ENCODE measurements around the gene RANBP2. TPM values are rescaled to one million over a fixed set of nuclear protein-coding genes. Genes with fewer than 3 reads are reported as not detected.

Gene RANBP2
- polyA plus RNA-seq, 1 donor from 2014 or later, result 38.8 TPM

DNA sequence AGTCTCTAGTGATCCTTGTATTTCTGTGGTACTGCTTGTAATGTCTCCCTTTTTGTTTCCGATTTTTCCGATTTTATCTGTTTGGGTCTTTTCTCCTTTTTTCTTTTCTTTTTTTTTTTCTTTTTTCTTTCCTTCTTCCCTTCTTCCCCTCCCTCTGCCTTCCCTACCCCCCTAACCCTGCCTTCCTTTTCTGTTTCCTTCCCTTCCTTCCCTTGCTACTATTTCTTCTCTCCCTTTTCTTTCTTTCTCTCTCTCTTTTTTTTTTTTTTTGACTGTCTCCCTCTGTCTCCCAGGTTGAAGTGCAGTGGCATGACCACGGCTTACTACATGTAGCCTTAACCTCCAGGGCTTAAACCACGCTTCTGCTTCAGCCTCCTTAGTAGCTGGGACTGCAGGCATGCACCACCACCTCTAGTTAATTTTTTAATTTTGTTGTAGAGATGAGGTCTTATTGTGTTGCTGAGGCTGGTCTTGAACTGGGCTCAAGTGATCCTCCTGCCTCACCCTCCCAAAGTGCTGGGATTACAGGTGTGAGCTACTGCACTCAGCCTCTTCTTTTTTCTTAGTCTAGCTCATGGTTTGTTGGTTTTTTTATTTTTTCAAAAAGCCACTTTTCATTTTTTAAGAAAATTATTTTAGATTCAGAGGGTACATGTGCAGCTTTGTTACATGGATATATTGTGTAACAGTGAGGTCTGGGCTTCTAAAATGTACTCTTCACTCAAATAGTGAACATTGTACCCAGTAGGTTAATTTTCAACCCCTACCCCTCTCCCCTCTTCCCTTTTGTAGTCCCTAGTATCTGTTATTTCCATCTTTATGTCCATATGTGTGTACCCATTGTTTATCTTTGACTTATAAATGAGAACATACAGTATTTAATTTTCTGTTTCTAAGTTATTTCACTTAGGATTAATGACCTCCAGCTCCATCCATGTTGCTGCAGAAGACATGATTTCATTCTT lies 92.0 kb downstream of the RANBP2 start:
- H3K27me3 ChIP-seq (ENCODE audit: insufficient read depth, low read depth, low read length), result no peaks in the 10 kb centered on the region
- H2AFZ ChIP-seq (ENCODE audit: low read depth, low read length), result no peak overlapping the region
- no peaks in the 10 kb centered on the region for H4K20me1 ChIP-seq (ENCODE audit: insufficient read depth)
- H3K4me2 ChIP-seq (ENCODE audit: low read length), result no peak overlapping the region
- no peaks in the 10 kb centered on the region for H3K9me2 ChIP-seq (ENCODE audit: insufficient read depth, low read length)
- no peak overlapping the region for H3K4me3 ChIP-seq (ENCODE audit: low read length)
- TF ChIP-seq MXI1 (conservative IDR thresholded peaks at IDR 0.05; ENCODE audit: poor library complexity, severe bottlenecking), result no peak
- TF ChIP-seq EP300 (conservative IDR thresholded peaks at IDR 0.05; ENCODE audit: poor library complexity, severe bottlenecking), result no peak
- no peak for TF ChIP-seq CTCF (IDR thresholded peaks at IDR 0.05; ENCODE audit: poor library complexity, severe bottlenecking)
- TF ChIP-seq RAD21 (conservative IDR thresholded peaks at IDR 0.05), result no peak
- no peak for TF ChIP-seq EZH2 (IDR thresholded peaks at IDR 0.05; ENCODE audit: borderline replicate concordance, insufficient read depth, low read length, poor library complexity, severe bottlenecking)
- TF ChIP-seq POLR2AphosphoS5 (IDR thresholded peaks at IDR 0.05), result no peak
- no peak for TF ChIP-seq REST (IDR thresholded peaks at IDR 0.05; ENCODE audit: borderline replicate concordance)
- TF ChIP-seq TAF1 (IDR thresholded peaks at IDR 0.05; ENCODE audit: low read depth), result no peak
- TF ChIP-seq SMC3 (conservative IDR thresholded peaks at IDR 0.05; ENCODE audit: poor library complexity), result no peak
- H3K27ac ChIP-seq (ENCODE audit: low read length), result no peak overlapping the region
- H3K79me2 ChIP-seq (replicated peaks; ENCODE audit: insufficient read depth, low read length), result peaks cover 14% of the 10 kb centered on the region
- H3K9ac ChIP-seq (ENCODE audit: low read length), result no peak overlapping the region
- H3K9me3 ChIP-seq (ENCODE audit: low read length), result no peaks in the 10 kb centered on the region
- peaks cover 21% of the 10 kb centered on the region for H3K36me3 ChIP-seq (ENCODE audit: insufficient read depth, low read length)
- H3F3A ChIP-seq (ENCODE audit: insufficient read depth, low read length, poor library complexity, severe bottlenecking), result no peaks in the 10 kb centered on the region

DNA sequence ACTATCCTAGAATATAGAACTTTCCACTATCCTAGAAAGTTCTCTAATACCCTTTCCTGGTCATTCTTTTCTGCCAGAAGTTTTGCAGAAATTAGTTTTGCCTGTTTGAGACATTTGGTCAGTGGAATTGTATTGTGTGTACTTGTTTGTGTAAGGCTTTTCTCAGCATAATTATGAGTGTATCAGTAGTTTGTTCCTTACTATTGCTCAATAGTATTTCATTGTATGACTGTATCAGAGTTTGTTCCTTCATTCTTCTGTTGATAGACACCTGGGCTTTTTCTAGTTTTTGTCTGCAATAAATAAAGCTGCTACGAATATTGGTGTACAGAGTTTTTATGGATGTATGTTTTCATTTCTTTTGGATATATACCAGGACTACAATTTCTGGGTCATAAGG lies 94.5 kb downstream of the RANBP2 start:
- Histone ChIP-seq H3K9ac (ENCODE audit: low read length) (no peak overlapping the region), H3K4me3 (ENCODE audit: low read length) (no peak overlapping the region), H3F3A (ENCODE audit: insufficient read depth, low read length, poor library complexity, severe bottlenecking) (no peaks in the 10 kb centered on the region), H3K27ac (ENCODE audit: low read length) (no peak overlapping the region), H2AFZ (ENCODE audit: low read depth, low read length) (no peak overlapping the region), H3K27me3 (ENCODE audit: insufficient read depth, low read depth, low read length) (no peaks in the 10 kb centered on the region), H3K9me3 (ENCODE audit: low read length) (no peaks in the 10 kb centered on the region), H4K20me1 (ENCODE audit: insufficient read depth) (no peaks in the 10 kb centered on the region), H3K4me2 (ENCODE audit: low read length) (no peak overlapping the region), H3K36me3 (ENCODE audit: insufficient read depth, low read length) (peaks cover 19% of the 10 kb centered on the region), H3K79me2 (replicated peaks; ENCODE audit: insufficient read depth, low read length) (peaks cover 9% of the 10 kb centered on the region), H3K9me2 (ENCODE audit: insufficient read depth, low read length) (no peaks in the 10 kb centered on the region)
- TF ChIP-seq CTCF (IDR thresholded peaks at IDR 0.05; ENCODE audit: poor library complexity, severe bottlenecking), result no peak
- no peak for TF ChIP-seq EP300 (conservative IDR thresholded peaks at IDR 0.05; ENCODE audit: poor library complexity, severe bottlenecking)
- TF ChIP-seq TAF1 (IDR thresholded peaks at IDR 0.05; ENCODE audit: low read depth), result no peak
- TF ChIP-seq MXI1 (conservative IDR thresholded peaks at IDR 0.05; ENCODE audit: poor library complexity, severe bottlenecking), result no peak
- no peak for TF ChIP-seq REST (IDR thresholded peaks at IDR 0.05; ENCODE audit: borderline replicate concordance)
